Stromal cell of bone marrow (primary cell): ENCODE data around the gene APOF.
"Not testable (repeated sequence)": the region's sequence is repeated elsewhere in the genome, so short reads cannot be mapped to it uniquely, and the experiment has no call there.

ENCODE experiments used
- DNase-seq: peaks from one replicate; pipeline ENCODE4 v3.0.0-alpha.2; 2012; ENCODE audit warnings: low read depth

The APOF gene

GRCh38 chr12:56332512-56333196, 30.0 kb downstream of the APOF start:
- no peak for DNase-seq

GRCh38 chr12:56330936-56331490, 31.6 kb downstream of the APOF start:
- no peak for DNase-seq

- no peak for DNase-seq
These were observed 36.1 kb downstream of the APOF start for GRCh38 chr12:56326533-56326932.

- no peak for DNase-seq
These were observed 36.5 kb downstream of the APOF start for GRCh38 chr12:56326126-56326525.

GRCh38 chr12:56324206-56324605, 38.5 kb downstream of the APOF start:
- DNase-seq, result no peak

- DNase-seq, result not testable (repeated sequence)
These were observed 41.0 kb downstream of the APOF start for GRCh38 chr12:56321610-56322009.

GRCh38 chr12:56321027-56321426, 41.6 kb downstream of the APOF start:
- no peak for DNase-seq

GRCh38 chr12:56317675-56318074, 45.0 kb downstream of the APOF start:
- no peak for DNase-seq

- DNase-seq, result peak; percentile 92
These were observed 46.8 kb downstream of the APOF start, which contains the start of gene CNPY2 for GRCh38 chr12:56315622-56316473. Gene CNPY2 (minus strand): TSS chr12:56315988. CDS start chr12:56315217, 771 bp downstream.

- DNase-seq, result no peak
These were observed 47.4 kb downstream of the APOF start for GRCh38 chr12:56315249-56315621.

- no peak for DNase-seq
These were observed 51.7 kb downstream of the APOF start for GRCh38 chr12:56311003-56311402.
